Measurements from ENCODE around the gene SH2B3.

Gene SH2B3

GRCh38 chr12:111417784-111418593, 12.3 kb downstream of the SH2B3 start:
- H3K36me3 ChIP-seq (replicated peaks; ENCODE audit: insufficient read depth, low read length): no peaks in the 10 kb centered on the region

GRCh38 chr12:111418594-111418880, 12.8 kb downstream of the SH2B3 start:
- H3F3A ChIP-seq (ENCODE audit: insufficient read depth, low read length): no peaks in the 10 kb centered on the region
- H3K9ac ChIP-seq (ENCODE audit: low read length): no peak overlapping the region
- H3K4me1 ChIP-seq (ENCODE audit: low read length): no peaks in the 10 kb centered on the region
- no peaks in the 10 kb centered on the region for H3K36me3 ChIP-seq (replicated peaks; ENCODE audit: insufficient read depth, low read length)
- H4K20me1 ChIP-seq (ENCODE audit: insufficient read depth, low read length): no peaks in the 10 kb centered on the region
- H3K9me2 ChIP-seq (replicated peaks; ENCODE audit: insufficient read depth, low read length): no peaks in the 10 kb centered on the region
- H3K79me2 ChIP-seq (ENCODE audit: low read length): peaks cover 12% of the 10 kb centered on the region; the same call in 1 of the 2 replicates
- no peak overlapping the region for H3K27ac ChIP-seq (ENCODE audit: low read length)
- no peak overlapping the region for H2AFZ ChIP-seq (ENCODE audit: low read length)
- TF ChIP-seq EZH2 (optimal IDR thresholded peaks at IDR 0.05; ENCODE audit: low read depth, low read length) (no peak), CTCF (IDR thresholded peaks at IDR 0.05; ENCODE audit: low read length) (no peak), EZH2phosphoT487 (IDR thresholded peaks at IDR 0.05; ENCODE audit: low read length) (no peak)
- no peak for DNase-seq
- H3K4me3 ChIP-seq (ENCODE audit: low read length): no peak overlapping the region
- H3K4me2 ChIP-seq (ENCODE audit: low read depth, low read length): no peak overlapping the region
- no peaks in the 10 kb centered on the region for H3K9me3 ChIP-seq (replicated peaks; ENCODE audit: insufficient read depth, low read length)
- H3K27me3 ChIP-seq (replicated peaks; ENCODE audit: insufficient read depth, low read length): no peaks in the 10 kb centered on the region

More at GRCh38 chr12:111417784-111418593, 12.3 kb downstream of the SH2B3 start:
- Histone ChIP-seq H2AFZ (ENCODE audit: low read length) (no peak overlapping the region), H3K79me2 (ENCODE audit: low read length) (peaks cover 16% of the 10 kb centered on the region; the same call in 1 of the 2 replicates), H3K4me2 (ENCODE audit: low read depth, low read length) (no peak overlapping the region), H3F3A (ENCODE audit: insufficient read depth, low read length) (no peaks in the 10 kb centered on the region), H3K27ac (ENCODE audit: low read length) (no peak overlapping the region), H3K4me3 (ENCODE audit: low read length) (no peak overlapping the region), H3K9ac (ENCODE audit: low read length) (no peak overlapping the region), H3K4me1 (ENCODE audit: low read length) (no peaks in the 10 kb centered on the region), H3K9me2 (replicated peaks; ENCODE audit: insufficient read depth, low read length) (no peaks in the 10 kb centered on the region), H3K9me3 (replicated peaks; ENCODE audit: insufficient read depth, low read length) (no peaks in the 10 kb centered on the region), H4K20me1 (ENCODE audit: insufficient read depth, low read length) (no peaks in the 10 kb centered on the region), H3K27me3 (replicated peaks; ENCODE audit: insufficient read depth, low read length) (no peaks in the 10 kb centered on the region)
- no peak for TF ChIP-seq CTCF (IDR thresholded peaks at IDR 0.05; ENCODE audit: low read length)
- TF ChIP-seq EZH2phosphoT487 (IDR thresholded peaks at IDR 0.05; ENCODE audit: low read length): no peak
- no peak for TF ChIP-seq EZH2 (optimal IDR thresholded peaks at IDR 0.05; ENCODE audit: low read depth, low read length)
- DNase-seq: no peak

- Histone ChIP-seq H4K20me1 (ENCODE audit: insufficient read depth, low read length) (no peaks in the 10 kb centered on the region), H3K9me3 (replicated peaks; ENCODE audit: insufficient read depth, low read length) (no peaks in the 10 kb centered on the region), H3K4me2 (ENCODE audit: low read depth, low read length) (no peak overlapping the region), H3K27ac (ENCODE audit: low read length) (no peak overlapping the region), H2AFZ (ENCODE audit: low read length) (no peak overlapping the region), H3K9ac (ENCODE audit: low read length) (no peak overlapping the region), H3K4me1 (ENCODE audit: low read length) (no peaks in the 10 kb centered on the region), H3K36me3 (replicated peaks; ENCODE audit: insufficient read depth, low read length) (no peaks in the 10 kb centered on the region), H3K4me3 (ENCODE audit: low read length) (no peak overlapping the region), H3K79me2 (ENCODE audit: low read length) (peaks cover 5% of the 10 kb centered on the region; the same call in 1 of the 2 replicates), H3F3A (ENCODE audit: insufficient read depth, low read length) (no peaks in the 10 kb centered on the region), H3K27me3 (replicated peaks; ENCODE audit: insufficient read depth, low read length) (no peaks in the 10 kb centered on the region), H3K9me2 (replicated peaks; ENCODE audit: insufficient read depth, low read length) (no peaks in the 10 kb centered on the region)
- DNase-seq: no peak
- TF ChIP-seq EZH2phosphoT487 (IDR thresholded peaks at IDR 0.05; ENCODE audit: low read length): no peak
- no peak for TF ChIP-seq CTCF (IDR thresholded peaks at IDR 0.05; ENCODE audit: low read length)
- TF ChIP-seq EZH2 (optimal IDR thresholded peaks at IDR 0.05; ENCODE audit: low read depth, low read length): no peak
Observed at GRCh38 chr12:111419784-111420183, 14.1 kb downstream of the SH2B3 start.
